ENCODE data around the gene PACS1. TPM values are rescaled to one million over a fixed set of nuclear protein-coding genes. Genes with fewer than 3 reads are reported as not detected.

PACS1 gene
- total and polyA plus RNA-seq, 7 experiments from 2014 or later = 48.0 to 314 (median 210) TPM

- H3K4me3 ChIP-seq (ENCODE audit: low read length) = no peak overlapping the region
- peaks cover 0 to 42% (median 18%) of the 10 kb centered on the region in 5 donors for H3K36me3 Mint-ChIP-seq
- H3K4me1 ChIP-seq (ENCODE audit: control insufficient read depth in 2 of 2, insufficient read depth in 2 of 2, low read length in 2 of 2) = peaks cover 53 to 87% of the 10 kb centered on the region in 2 donors
- H3K9me3 Mint-ChIP-seq = peaks cover 0 to 5% (median 0%) of the 10 kb centered on the region in 11 donors
- ChIA-PET POLR2A (interaction anchor here (0.7 to 6.7 kb wide), 5 partner anchors 11 to 34 kb away, joined by 3 to 78 read pairs (median 34); partner anchors contain the start of gene PACS1), CTCF (interaction anchor here (0.8 to 1.3 kb wide), 2 partner anchors 23 to 52 kb away, joined by 4 to 6 read pairs; partner anchors contain the start of gene SF3B2)
- H3K27me3 ChIP-seq (ENCODE audit: control insufficient read depth in 2 of 2, insufficient read depth in 2 of 2, low read length in 2 of 2) = no peaks in the 10 kb centered on the region
- H3K27me3 Mint-ChIP-seq = no peaks in the 10 kb centered on the region
- DNase-seq (no peak), ATAC-seq (no peak)
- H3K27ac ChIP-seq (ENCODE audit: low read depth, low read length) = peak overlapping the region; percentile 69
- H3K4me1 Mint-ChIP-seq = peaks cover 71 to 91% (median 77%) of the 10 kb centered on the region in 7 donors
- H3K9me3 ChIP-seq (ENCODE audit: control insufficient read depth in 2 of 3, low read length in 3 of 3) = no peaks in the 10 kb centered on the region
- H3K36me3 ChIP-seq (ENCODE audit: control insufficient read depth in 2 of 3, insufficient read depth in 3 of 3, low read length in 3 of 3) = peaks cover 0 to 12% (median 0%) of the 10 kb centered on the region in 3 experiments
- peak overlapping the region; percentile 36 to 91 (median 87) for H3K27ac Mint-ChIP-seq
- peak overlapping the region; percentile 9 to 68 (median 36) for H3K4me3 Mint-ChIP-seq
- intact Hi-C loops (cut with micrococcal nuclease) = loop anchor here (1.0 to 5.0 kb wide), 2 partner anchors 9 to 37 kb away; no protein-coding TSS in a partner anchor
Measured at GRCh38 chr11:66104057-66104638, 34.1 kb downstream of the PACS1 start.

- H3K4me3 ChIP-seq (ENCODE audit: low read length) = no peak overlapping the region
- no peaks in the 10 kb centered on the region for H3K9me3 ChIP-seq (ENCODE audit: control insufficient read depth in 2 of 3, low read length in 3 of 3)
- ChIA-PET POLR2A (interaction anchor here (1.5 to 6.7 kb wide), 3 partner anchors 14 to 25 kb away, joined by 4 to 78 read pairs (median 4); no protein-coding TSS in a partner anchor), CTCF (interaction anchor here (1.3 kb wide), 1 partner anchor 9 kb away, joined by 5 read pairs; no protein-coding TSS in a partner anchor)
- H3K4me3 Mint-ChIP-seq = peak overlapping the region; percentile 30 to 72 (median 62)
- peak overlapping the region; percentile 8 for H3K27ac ChIP-seq (ENCODE audit: low read depth, low read length)
- no peaks in the 10 kb centered on the region for H3K27me3 ChIP-seq (ENCODE audit: control insufficient read depth in 2 of 2, insufficient read depth in 2 of 2, low read length in 2 of 2)
- H3K4me1 Mint-ChIP-seq = peaks cover 66 to 94% (median 82%) of the 10 kb centered on the region in 7 donors
- peaks cover 0 to 37% (median 19%) of the 10 kb centered on the region in 5 donors for H3K36me3 Mint-ChIP-seq
- H3K9me3 Mint-ChIP-seq = peaks cover 0 to 5% (median 0%) of the 10 kb centered on the region in 11 donors
- intact Hi-C loops (cut with micrococcal nuclease) = no loop called here
- ATAC-seq = no peak
- peaks cover 48 to 85% of the 10 kb centered on the region in 2 donors for H3K4me1 ChIP-seq (ENCODE audit: control insufficient read depth in 2 of 2, insufficient read depth in 2 of 2, low read length in 2 of 2)
- no peaks in the 10 kb centered on the region for H3K27me3 Mint-ChIP-seq
- peak in 1 of 9 donors; percentile 50 for DNase-seq
- peaks cover 0 to 12% (median 0%) of the 10 kb centered on the region in 3 experiments for H3K36me3 ChIP-seq (ENCODE audit: control insufficient read depth in 2 of 3, insufficient read depth in 3 of 3, low read length in 3 of 3)
- H3K27ac Mint-ChIP-seq = peak overlapping the region; percentile 54 to 86 (median 65)
Measured at GRCh38 chr11:66106786-66107599, 36.9 kb downstream of the PACS1 start.

GRCh38 chr11:66107600-66108510 lies 37.8 kb downstream of the PACS1 start:
- H3K4me1 ChIP-seq (ENCODE audit: control insufficient read depth in 2 of 2, insufficient read depth in 2 of 2, low read length in 2 of 2) = peaks cover 55 to 87% of the 10 kb centered on the region in 2 donors
- H3K4me3 Mint-ChIP-seq = peak overlapping the region; percentile 30 to 72 (median 62)
- H3K27ac ChIP-seq (ENCODE audit: low read depth, low read length) = peak overlapping the region; percentile 15

GRCh38 chr11:66109294-66109693 lies 39.2 kb downstream of the PACS1 start:
- Mint-ChIP-seq H3K9me3 (peaks cover 0 to 5% (median 0%) of the 10 kb centered on the region in 11 donors), H3K27me3 (no peaks in the 10 kb centered on the region), H3K36me3 (peaks cover 0 to 29% (median 14%) of the 10 kb centered on the region in 5 donors), H3K4me3 (peak overlapping the region in 5 of 10 donors; percentile 2 to 64 (median 48)), H3K27ac (peak overlapping the region in 8 of 9 donors; percentile 36 to 88 (median 81)), H3K4me1 (peaks cover 74 to 96% (median 89%) of the 10 kb centered on the region in 7 donors)
- Histone ChIP-seq H3K27ac (ENCODE audit: low read depth, low read length) (no peak overlapping the region), H3K4me1 (ENCODE audit: control insufficient read depth in 2 of 2, insufficient read depth in 2 of 2, low read length in 2 of 2) (peaks cover 62 to 86% of the 10 kb centered on the region in 2 donors), H3K9me3 (ENCODE audit: control insufficient read depth in 2 of 3, low read length in 3 of 3) (no peaks in the 10 kb centered on the region), H3K27me3 (ENCODE audit: control insufficient read depth in 2 of 2, insufficient read depth in 2 of 2, low read length in 2 of 2) (no peaks in the 10 kb centered on the region), H3K36me3 (ENCODE audit: control insufficient read depth in 2 of 3, insufficient read depth in 3 of 3, low read length in 3 of 3) (peaks cover 0 to 12% (median 0%) of the 10 kb centered on the region in 3 experiments), H3K4me3 (ENCODE audit: low read length) (no peak overlapping the region)
- DNase-seq (no peak), ATAC-seq (no peak)
- CTCF ChIA-PET = interaction anchor here (1.4 kb wide), 1 partner anchor 41 kb away, joined by 5 read pairs; no protein-coding TSS in a partner anchor
- intact Hi-C loops (cut with micrococcal nuclease) = no loop called here
- POLR2A ChIA-PET = interaction anchor here (1.2 to 1.9 kb wide), 3 partner anchors 9 to 39 kb away, joined by 3 to 6 read pairs (median 4); partner anchors contain the start of gene PACS1

More at GRCh38 chr11:66107600-66108510, 37.8 kb downstream of the PACS1 start:
- H3K27ac Mint-ChIP-seq = peak overlapping the region; percentile 58 to 87 (median 78)
- H3K27me3 ChIP-seq (ENCODE audit: control insufficient read depth in 2 of 2, insufficient read depth in 2 of 2, low read length in 2 of 2) = no peaks in the 10 kb centered on the region
- intact Hi-C loops (cut with micrococcal nuclease) = no loop called here
- H3K9me3 ChIP-seq (ENCODE audit: control insufficient read depth in 2 of 3, low read length in 3 of 3) = no peaks in the 10 kb centered on the region
- peaks cover 0 to 12% (median 0%) of the 10 kb centered on the region in 3 experiments for H3K36me3 ChIP-seq (ENCODE audit: control insufficient read depth in 2 of 3, insufficient read depth in 3 of 3, low read length in 3 of 3)
- ChIA-PET POLR2A (interaction anchor here (0.6 to 1.9 kb wide), 5 partner anchors 11 to 40 kb away, joined by 3 to 6 read pairs (median 4); no protein-coding TSS in a partner anchor), CTCF (interaction anchor here (1.3 kb wide), 1 partner anchor 8 kb away, joined by 5 read pairs; no protein-coding TSS in a partner anchor)
- DNase-seq (no peak), ATAC-seq (no peak)
- peaks cover 0 to 5% (median 0%) of the 10 kb centered on the region in 11 donors for H3K9me3 Mint-ChIP-seq
- H3K36me3 Mint-ChIP-seq = peaks cover 0 to 38% (median 19%) of the 10 kb centered on the region in 5 donors
- H3K4me1 Mint-ChIP-seq = peaks cover 73 to 94% (median 88%) of the 10 kb centered on the region in 7 donors
- H3K27me3 Mint-ChIP-seq = no peaks in the 10 kb centered on the region
- no peak overlapping the region for H3K4me3 ChIP-seq (ENCODE audit: low read length)

- intact Hi-C loops (cut with micrococcal nuclease) = no loop called here
- CTCF ChIA-PET = interaction anchor here (1.0 to 2.0 kb wide), 3 partner anchors 9 to 31 kb away, joined by 3 to 6 read pairs (median 3); no protein-coding TSS in a partner anchor
- Histone ChIP-seq H3K9me3 (ENCODE audit: control insufficient read depth in 2 of 3, low read length in 3 of 3) (no peaks in the 10 kb centered on the region), H3K4me1 (ENCODE audit: control insufficient read depth in 2 of 2, insufficient read depth in 2 of 2, low read length in 2 of 2) (peaks cover 74 to 85% of the 10 kb centered on the region in 2 donors), H3K27ac (ENCODE audit: low read depth, low read length) (no peak overlapping the region), H3K4me3 (ENCODE audit: low read length) (no peak overlapping the region), H3K36me3 (ENCODE audit: control insufficient read depth in 2 of 3, insufficient read depth in 3 of 3, low read length in 3 of 3) (peaks cover 0 to 12% (median 0%) of the 10 kb centered on the region in 3 experiments), H3K27me3 (ENCODE audit: control insufficient read depth in 2 of 2, insufficient read depth in 2 of 2, low read length in 2 of 2) (no peaks in the 10 kb centered on the region)
- ATAC-seq = no peak
- no peaks in the 10 kb centered on the region for H3K27me3 Mint-ChIP-seq
- H3K36me3 Mint-ChIP-seq = peaks cover 0 to 20% (median 10%) of the 10 kb centered on the region in 5 donors
- peak overlapping the region in 9 of 10 donors; percentile 18 to 76 (median 50) for H3K4me3 Mint-ChIP-seq
- POLR2A ChIA-PET = interaction anchor here (0.8 to 2.5 kb wide), 4 partner anchors 9 to 30 kb away, joined by 4 to 10 read pairs (median 4); no protein-coding TSS in a partner anchor
- peaks cover 70 to 96% (median 88%) of the 10 kb centered on the region in 7 donors for H3K4me1 Mint-ChIP-seq
- H3K9me3 Mint-ChIP-seq = peaks cover 0 to 5% (median 0%) of the 10 kb centered on the region in 11 donors
- DNase-seq = no peak
- peak overlapping the region in 8 of 9 donors; percentile 46 to 95 (median 81) for H3K27ac Mint-ChIP-seq
Measured at GRCh38 chr11:66111158-66111557, 41.1 kb downstream of the PACS1 start.

Measured in naive thymus-derived CD4-positive, alpha-beta T cell (primary cell).